ENCODE measurements around the gene SSRP1. TPM values are rescaled to one million over a fixed set of nuclear protein-coding genes. Genes with fewer than 3 reads are reported as not detected.
A peak's percentile ranks its signal among the peaks of the same experiment; 100 is the strongest.

SSRP1 gene
- total and polyA plus RNA-seq, 2 of the 13 experiments (the other 11 are each of a cell fraction or from before 2014, with no cell fraction given): 93.6 to 129 TPM

DNA sequence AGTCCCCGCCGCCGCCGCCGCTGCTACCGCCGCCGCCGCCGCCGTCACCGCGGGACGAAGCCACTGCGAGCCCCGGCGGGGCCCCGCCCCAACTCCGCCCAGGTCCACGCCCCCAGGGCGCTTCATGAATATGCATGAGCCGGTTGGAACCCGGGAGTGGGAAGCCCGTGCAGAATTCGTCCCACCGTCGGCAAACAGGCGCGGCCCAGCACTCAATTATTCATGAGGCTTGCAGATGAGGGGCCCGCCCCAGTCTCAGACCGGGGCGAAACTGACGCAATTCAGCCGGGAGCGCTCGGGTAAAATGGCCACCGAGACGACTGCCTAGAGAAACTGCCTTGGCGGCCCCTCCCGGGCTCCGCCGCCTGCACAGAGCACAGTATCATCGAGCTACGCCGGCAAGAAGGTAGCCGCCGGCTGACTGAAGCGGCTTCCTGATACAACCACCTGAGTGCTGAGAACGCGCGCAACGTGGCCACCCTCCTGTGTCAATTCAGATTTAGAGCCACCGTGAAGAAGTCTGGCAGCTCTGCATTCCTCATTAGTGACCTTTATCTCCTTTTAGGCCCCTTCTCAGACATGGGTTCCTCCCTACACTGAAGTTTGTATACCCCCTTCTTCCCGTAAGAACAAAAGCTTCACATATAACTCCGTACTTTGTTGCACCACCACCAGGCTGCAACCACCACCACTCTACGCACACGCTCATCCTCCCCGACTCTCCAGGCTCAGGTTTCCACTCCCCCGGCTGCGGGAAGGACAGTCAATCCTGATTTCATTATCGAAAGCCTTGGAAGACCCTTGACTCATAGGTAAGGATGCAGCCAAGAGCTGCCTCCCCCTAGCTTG, 10.6 kb downstream of the SSRP1 start, which contains the start of gene TNKS1BP1 (continued):
- TF ChIP-seq, protein P1, sequence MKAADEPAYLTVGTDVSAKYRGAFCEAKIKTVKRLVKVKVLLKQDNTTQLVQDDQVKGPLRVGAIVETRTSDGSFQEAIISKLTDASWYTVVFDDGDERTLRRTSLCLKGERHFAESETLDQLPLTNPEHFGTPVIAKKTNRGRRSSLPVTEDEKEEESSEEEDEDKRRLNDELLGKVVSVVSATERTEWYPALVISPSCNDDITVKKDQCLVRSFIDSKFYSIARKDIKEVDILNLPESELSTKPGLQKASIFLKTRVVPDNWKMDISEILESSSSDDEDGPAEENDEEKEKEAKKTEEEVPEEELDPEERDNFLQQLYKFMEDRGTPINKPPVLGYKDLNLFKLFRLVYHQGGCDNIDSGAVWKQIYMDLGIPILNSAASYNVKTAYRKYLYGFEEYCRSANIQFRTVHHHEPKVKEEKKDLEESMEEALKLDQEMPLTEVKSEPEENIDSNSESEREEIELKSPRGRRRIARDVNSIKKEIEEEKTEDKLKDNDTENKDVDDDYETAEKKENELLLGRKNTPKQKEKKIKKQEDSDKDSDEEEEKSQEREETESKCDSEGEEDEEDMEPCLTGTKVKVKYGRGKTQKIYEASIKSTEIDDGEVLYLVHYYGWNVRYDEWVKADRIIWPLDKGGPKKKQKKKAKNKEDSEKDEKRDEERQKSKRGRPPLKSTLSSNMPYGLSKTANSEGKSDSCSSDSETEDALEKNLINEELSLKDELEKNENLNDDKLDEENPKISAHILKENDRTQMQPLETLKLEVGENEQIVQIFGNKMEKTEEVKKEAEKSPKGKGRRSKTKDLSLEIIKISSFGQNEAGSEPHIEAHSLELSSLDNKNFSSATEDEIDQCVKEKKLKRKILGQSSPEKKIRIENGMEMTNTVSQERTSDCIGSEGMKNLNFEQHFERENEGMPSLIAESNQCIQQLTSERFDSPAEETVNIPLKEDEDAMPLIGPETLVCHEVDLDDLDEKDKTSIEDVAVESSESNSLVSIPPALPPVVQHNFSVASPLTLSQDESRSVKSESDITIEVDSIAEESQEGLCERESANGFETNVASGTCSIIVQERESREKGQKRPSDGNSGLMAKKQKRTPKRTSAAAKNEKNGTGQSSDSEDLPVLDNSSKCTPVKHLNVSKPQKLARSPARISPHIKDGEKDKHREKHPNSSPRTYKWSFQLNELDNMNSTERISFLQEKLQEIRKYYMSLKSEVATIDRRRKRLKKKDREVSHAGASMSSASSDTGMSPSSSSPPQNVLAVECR (CRISPR knock-in tag; IDR thresholded peaks at IDR 0.05; ENCODE audit: borderline replicate concordance): peak; percentile 79; the same call in 1 of the 2 replicates
- TF ChIP-seq, protein P2, sequence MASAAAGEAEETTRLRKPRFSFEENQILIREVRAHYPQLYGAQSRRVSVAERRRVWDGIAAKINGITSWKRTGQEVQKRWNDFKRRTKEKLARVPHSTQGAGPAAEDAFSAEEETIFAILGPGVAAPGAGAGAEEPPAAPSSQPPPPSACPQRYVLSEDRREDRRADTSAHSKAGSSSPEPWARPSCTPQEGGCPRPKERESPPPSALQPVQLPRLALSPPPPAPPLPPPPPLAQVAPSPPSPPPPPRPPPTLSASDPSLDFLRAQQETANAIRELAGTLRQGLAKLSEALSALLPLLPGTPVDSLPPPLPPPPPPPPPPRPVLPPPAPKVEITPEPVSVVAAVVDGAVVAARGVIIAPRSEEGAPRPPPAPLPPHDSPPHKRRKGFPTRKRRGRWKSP (CRISPR knock-in tag; IDR thresholded peaks at IDR 0.05): peak; percentile 57; the same call in 1 of the 2 replicates
- 0 out of 2 replicates have a peak, but pooled peaks have one; percentile 54 for TF ChIP-seq SIN3A (IDR thresholded peaks at IDR 0.05; ENCODE audit: borderline replicate concordance, low read depth, low read length)
- TF ChIP-seq ZNF350 (CRISPR knock-in tag; IDR thresholded peaks at IDR 0.05; ENCODE audit: borderline replicate concordance, low read depth): peak; percentile 76; the same call in 1 of the 2 replicates
- peak; percentile 52 for TF ChIP-seq PHF8 (CRISPR knock-in tag; IDR thresholded peaks at IDR 0.05)
- TF ChIP-seq, protein P3, sequence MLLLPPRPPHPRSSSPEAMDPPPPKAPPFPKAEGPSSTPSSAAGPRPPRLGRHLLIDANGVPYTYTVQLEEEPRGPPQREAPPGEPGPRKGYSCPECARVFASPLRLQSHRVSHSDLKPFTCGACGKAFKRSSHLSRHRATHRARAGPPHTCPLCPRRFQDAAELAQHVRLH (CRISPR knock-in tag; IDR thresholded peaks at IDR 0.05; ENCODE audit: borderline replicate concordance, low read depth): peak; percentile 35; the same call in 1 of the 2 replicates
- TF ChIP-seq IRF2 (CRISPR knock-in tag; IDR thresholded peaks at IDR 0.05): peak; percentile 51; the same call in 1 of the 2 replicates
- no peak for TF ChIP-seq MAFK (conservative IDR thresholded peaks at IDR 0.05 in 1 of 2, IDR thresholded peaks at IDR 0.05 in 1 of 2; ENCODE audit: low read length in 2 of 2)
- 0 out of 2 replicates have a peak, but pooled peaks have one; percentile 24 for TF ChIP-seq ZNF160 (CRISPR knock-in tag; IDR thresholded peaks at IDR 0.05)
- TF ChIP-seq, protein P4, sequence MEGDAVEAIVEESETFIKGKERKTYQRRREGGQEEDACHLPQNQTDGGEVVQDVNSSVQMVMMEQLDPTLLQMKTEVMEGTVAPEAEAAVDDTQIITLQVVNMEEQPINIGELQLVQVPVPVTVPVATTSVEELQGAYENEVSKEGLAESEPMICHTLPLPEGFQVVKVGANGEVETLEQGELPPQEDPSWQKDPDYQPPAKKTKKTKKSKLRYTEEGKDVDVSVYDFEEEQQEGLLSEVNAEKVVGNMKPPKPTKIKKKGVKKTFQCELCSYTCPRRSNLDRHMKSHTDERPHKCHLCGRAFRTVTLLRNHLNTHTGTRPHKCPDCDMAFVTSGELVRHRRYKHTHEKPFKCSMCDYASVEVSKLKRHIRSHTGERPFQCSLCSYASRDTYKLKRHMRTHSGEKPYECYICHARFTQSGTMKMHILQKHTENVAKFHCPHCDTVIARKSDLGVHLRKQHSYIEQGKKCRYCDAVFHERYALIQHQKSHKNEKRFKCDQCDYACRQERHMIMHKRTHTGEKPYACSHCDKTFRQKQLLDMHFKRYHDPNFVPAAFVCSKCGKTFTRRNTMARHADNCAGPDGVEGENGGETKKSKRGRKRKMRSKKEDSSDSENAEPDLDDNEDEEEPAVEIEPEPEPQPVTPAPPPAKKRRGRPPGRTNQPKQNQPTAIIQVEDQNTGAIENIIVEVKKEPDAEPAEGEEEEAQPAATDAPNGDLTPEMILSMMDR (CRISPR knock-in tag; IDR thresholded peaks at IDR 0.05): no peak
- TF ChIP-seq MLLT10 (CRISPR knock-in tag; IDR thresholded peaks at IDR 0.05): no peak
- peak; percentile 84 for TF ChIP-seq YEATS4 (CRISPR knock-in tag; IDR thresholded peaks at IDR 0.05; ENCODE audit: borderline replicate concordance)
- TF ChIP-seq ZNF687 (CRISPR knock-in tag; IDR thresholded peaks at IDR 0.05): peak; percentile 83
- TF ChIP-seq ZNF124 (CRISPR knock-in tag; IDR thresholded peaks at IDR 0.05): no peak

Measured in HepG2 (cell line).